Stimulated activated CD8-positive, alpha-beta memory T cell treated with anti-CD3 and anti-CD28 coated beads, Interleukin-4, amount 100 ng/mL, for 4 hours (primary cell): ENCODE measurements around the gene EXOC6B.

ENCODE experiments used
- DNase-seq, 2 donors: peaks; one replicate each; pipeline ENCODE4 v3.0.0-alpha.2; 2020; ENCODE audit warnings: low read depth in 2 of 2, low spot score in 1 of 2

EXOC6B gene

GRCh38 chr2:72128059-72128842 lies 697.6 kb downstream of the EXOC6B start:
- no peak for DNase-seq

GRCh38 chr2:72127401-72128058 lies 698.3 kb downstream of the EXOC6B start:
- no peak for DNase-seq

- DNase-seq: no peak
Measured at GRCh38 chr2:72126186-72127100, 699.4 kb downstream of the EXOC6B start.
